SK-MEL-5 (cell line): ENCODE data around the gene ZNF462. TPM values are rescaled to one million over a fixed set of nuclear protein-coding genes. Genes with fewer than 3 reads are reported as not detected.

Experiments
- DNase-seq: peaks from one replicate; pipeline ENCODE4 v3.0.0-alpha.2; 2016; ENCODE audit warnings: low read depth, low spot score
- in situ Hi-C: cut with HindIII; loops from 2 replicates; pipeline ENCODE4 v1.10.0; 2016; ENCODE audit warnings: low sequenced_read_pairs, high pct_unique_total_duplicates, low pct_unique_long_range_greater_than_20kb
- total RNA-seq: library from RNA; depleted of rRNA; stranded (reverse); fragments of >200 nt; shearing (Covaris generic); gene quantifications from 2 replicates; pipeline ENCODE4 v1.2.3, GENCODE V29; 2014

Gene ZNF462
- total RNA-seq, 1 experiment from 2014 or later: 7.3 TPM

DNA sequence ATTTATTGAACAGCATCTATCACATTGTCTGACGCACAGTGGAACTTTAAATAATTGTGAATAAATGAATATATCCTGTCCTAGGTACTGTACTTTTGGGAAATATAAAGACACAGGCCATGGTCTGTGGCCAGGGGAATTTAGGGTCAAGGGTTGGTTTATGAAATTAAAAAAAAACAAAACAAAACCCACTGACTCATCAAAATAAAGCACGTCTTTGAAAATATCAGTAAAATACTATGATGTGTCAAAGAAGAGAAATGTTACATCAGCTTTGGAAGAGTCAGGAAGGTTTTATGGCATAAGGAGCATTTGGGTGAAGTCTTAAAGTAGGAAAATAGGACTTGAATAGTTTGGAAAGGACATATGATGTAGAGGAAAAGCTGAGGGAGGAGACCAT lies 70.5 kb downstream of the ZNF462 start:
- in situ Hi-C loops: no loop called here
- DNase-seq: no peak

GRCh38 chr9:106934442-106935238 lies 71.7 kb downstream of the ZNF462 start:
- in situ Hi-C loops: no loop called here
- no peak for DNase-seq

DNA sequence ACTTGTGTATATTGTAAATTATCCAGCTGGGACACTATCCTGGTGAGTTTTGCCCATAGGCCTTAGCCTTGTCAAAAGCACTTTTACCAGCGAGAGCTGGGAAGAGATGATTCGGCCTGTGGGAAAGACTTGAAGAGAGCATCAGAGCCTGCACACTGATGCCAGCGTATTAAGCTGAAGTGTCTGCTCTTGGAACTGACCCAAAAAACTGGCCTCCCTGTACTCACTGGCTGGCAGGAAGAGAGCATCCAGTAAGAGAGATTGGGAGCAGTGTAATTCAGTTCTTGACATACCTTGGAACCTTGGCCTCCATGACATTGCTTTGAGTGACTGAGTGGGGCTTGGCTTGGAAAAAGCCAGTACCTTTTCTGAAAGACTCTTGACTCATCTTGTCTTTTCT lies 73.7 kb downstream of the ZNF462 start:
- DNase-seq: no peak
- in situ Hi-C loops: no loop called here

DNA sequence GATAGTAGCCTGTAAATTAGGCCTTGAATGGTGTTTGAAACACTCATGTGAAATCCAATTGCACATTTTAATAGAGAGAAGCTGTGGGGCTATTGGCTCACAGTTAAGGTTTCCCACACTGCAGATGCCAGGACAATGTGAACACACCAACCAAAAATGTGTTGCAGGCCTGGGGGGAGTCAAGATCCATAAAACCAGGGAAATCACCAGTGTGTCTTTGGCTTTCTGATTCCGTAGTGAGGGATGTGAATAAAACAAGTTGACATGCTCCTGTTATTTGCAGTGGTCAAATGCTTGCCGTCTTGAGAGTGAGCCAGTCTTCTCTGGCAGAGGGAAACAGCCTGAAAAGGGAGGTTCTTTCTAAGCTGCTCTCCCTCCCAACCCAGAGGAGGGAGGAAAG lies 79.0 kb downstream of the ZNF462 start:
- in situ Hi-C loops: no loop called here
- no peak for DNase-seq

GRCh38 chr9:106945727-106946660 lies 83.0 kb downstream of the ZNF462 start:
- in situ Hi-C loops: no loop called here
- DNase-seq: no peak

DNA sequence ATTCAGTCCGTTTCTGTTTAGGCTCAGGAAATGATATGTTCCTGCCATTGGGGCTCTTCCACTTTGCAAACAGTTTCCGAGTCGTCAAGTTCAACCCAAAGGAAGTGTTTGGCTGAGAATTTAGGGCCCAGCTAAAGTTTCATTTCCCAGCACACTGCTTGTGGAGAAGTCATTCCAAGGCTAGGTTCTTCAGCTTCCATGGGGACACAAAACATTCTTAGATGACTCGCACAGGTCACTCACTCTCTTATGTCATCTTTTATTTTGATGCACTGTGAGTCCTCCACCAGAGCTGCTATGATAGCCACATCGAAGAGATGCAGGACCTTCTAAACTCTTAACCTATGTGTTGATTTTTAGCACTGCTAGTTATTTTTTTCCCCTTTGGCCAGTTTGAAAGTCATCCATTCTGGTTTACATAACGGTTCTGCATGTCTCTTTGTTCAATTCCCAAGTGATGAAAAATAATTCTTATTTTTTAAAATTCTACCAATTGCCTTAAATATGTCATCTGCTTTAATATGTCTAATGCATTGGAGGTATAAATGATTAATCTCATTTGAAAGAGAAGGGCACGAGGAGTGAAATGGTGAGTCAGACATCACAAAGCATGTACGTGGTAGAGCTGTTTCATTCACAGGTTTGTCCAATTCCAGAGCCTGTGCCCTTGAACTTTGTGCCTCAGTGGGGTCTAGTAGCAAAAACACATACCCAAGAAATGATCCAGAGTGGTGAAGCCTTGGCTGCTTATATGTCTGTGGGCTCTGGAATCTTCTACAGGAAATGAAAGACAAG lies 84.3 kb downstream of the ZNF462 start:
- in situ Hi-C loops: no loop called here
- no peak for DNase-seq

GRCh38 chr9:106953174-106953573 lies 90.2 kb downstream of the ZNF462 start:
- DNase-seq: no peak
- in situ Hi-C loops: no loop called here

GRCh38 chr9:106954558-106954957 lies 91.6 kb downstream of the ZNF462 start:
- no peak for DNase-seq
- in situ Hi-C loops: no loop called here

DNA sequence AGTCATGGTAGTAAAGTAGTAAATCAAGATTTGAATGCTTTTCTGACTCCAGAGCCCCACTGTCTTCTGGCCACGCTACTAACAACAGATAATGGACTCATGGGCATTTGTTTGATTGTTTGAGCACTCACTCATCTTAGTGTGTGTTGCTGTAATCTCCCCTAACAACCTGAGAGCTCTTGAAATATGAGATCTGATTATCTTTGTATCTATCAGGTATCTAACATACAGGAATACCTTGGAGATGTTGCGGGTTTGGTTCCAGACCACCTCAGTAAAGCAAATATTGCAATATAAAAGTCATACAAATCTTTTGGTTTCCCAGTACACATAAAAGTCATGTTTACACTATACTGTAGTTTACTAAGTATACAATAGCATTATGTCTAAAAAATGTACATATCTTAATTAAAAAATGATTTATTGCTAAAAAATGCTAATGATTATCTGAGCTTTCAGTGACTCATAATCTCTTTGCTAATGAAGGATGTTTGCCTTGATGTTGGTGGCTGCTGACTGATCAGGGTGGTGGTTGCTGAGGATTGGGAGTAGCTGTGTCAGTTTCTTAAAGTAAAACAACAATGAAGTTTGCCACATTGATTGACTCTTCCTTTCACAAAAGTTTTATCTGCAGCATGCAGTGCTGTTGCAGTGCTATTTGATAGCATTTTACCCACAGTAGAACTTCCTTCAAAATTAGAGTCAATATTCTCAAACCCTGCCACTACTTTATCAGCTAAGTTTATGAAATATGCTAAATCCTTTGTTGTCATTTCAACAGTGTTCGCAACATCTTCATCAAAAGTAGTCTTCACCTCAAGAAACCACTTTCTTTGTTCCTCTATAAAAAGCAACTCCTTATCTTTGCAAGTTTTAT lies 92.2 kb downstream of the ZNF462 start:
- no peak for DNase-seq
- in situ Hi-C loops: no loop called here

DNA sequence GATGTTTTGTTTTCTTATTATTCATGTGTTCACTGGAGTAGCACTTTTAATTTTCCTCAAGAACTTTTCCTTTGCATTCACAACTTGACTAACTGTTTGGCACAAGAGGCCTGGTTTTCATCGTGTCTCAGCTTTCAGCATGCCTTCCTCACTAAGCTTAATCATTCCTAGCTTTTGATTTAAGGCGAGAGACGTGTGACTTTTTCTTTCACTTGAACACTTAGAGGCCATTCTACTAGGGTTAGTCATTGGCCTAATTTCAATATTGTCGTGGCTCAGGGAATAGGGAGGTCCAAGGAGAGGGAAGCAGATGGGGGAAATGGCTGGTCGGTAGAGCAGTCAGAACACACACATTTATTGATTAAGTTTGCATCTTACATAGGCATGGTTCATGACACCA lies 94.0 kb downstream of the ZNF462 start:
- in situ Hi-C loops: no loop called here
- DNase-seq: no peak

DNA sequence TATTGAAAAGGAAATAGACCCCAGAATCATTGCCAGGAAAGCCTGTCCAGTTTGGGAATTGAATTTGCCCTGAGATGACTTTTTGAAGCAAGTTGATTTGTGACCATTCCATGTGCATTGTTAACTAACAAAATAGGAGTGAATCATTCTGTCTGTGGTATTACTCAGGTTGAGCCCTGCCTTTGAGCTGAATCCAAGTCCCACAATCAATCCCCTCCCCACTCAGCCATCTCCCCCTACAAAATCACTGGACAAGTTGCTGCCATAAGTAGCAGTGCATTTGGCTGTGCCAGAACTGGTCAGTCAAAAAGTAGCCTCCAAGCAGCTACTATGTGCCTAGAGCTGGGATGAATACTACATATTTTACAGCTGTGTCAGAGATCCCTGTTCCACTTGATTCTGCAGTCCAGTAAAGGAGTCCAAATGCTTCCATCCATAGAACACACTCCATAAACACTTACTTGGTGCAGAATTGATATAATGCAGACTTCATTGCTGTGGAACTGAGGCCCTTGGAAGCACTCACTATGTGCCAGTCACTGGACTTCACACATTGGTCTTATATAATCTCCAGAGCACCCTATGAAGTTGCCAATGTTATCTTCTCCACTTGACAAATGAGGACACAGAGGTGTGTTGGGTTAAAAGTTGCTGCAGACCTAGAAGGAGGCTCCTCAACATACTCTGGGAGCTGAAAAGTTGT lies 96.1 kb downstream of the ZNF462 start:
- in situ Hi-C loops: no loop called here
- DNase-seq: no peak

- peak; percentile 62 for DNase-seq
Measured at GRCh38 chr9:106960258-106960657, 97.3 kb downstream of the ZNF462 start.

GRCh38 chr9:106961623-106962022 lies 98.7 kb downstream of the ZNF462 start:
- no peak for DNase-seq
- in situ Hi-C loops: no loop called here

More at GRCh38 chr9:106960258-106960657, 97.3 kb downstream of the ZNF462 start:
- in situ Hi-C loops: no loop called here

DNA sequence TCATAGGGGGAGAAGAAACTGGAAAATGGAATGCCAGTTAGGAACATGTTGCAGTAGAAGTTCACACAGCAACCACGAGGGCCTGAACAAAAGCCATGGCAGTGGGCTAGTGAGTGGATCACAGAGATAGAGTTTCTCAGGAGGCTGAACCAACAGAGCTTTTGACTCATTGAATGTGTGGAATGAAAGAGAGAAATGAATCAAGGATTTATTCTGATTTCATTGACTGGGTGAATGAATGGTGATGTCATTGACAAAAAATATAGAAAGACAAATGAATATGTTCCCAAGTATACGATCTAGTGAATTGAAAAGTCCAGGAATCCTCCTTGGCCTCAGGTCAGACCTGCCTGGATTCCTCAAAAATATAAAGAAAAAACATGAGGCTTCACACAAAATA lies 99.2 kb downstream of the ZNF462 start:
- no peak for DNase-seq
- in situ Hi-C loops: no loop called here

DNA sequence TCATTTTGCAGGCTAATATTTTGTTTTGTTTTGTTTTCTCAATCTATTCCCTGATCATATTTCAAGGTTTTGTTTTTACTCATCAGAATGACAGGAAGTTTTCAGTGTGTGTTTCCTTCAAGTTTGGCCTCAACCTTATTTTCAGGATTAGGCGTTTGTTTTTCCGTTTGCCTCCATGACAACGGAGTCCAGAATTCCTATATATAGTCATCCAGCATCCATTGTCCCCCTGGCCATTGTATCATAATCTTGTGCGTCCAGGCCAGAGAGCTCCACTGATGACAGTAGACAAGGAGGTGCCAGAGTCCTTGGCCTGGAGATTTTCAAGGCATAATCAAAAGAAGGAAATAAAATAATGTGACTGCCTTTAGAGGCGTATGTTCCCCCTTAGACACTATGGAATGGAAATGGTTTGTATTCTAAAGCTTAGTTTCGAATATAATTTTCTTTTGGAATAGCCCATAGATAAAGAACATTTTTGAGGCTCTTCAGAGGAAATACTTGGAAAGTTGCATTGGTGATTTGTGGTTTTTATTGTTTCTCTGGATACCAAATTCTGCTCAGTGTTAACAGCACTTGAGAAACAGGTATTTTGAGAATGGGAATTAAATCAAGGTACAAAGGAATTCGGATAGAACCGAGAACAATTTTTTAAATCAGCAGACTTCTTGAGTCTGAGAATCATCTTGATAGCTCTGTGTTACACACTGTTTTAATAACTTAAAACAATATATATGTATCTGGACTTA lies 99.8 kb downstream of the ZNF462 start:
- in situ Hi-C loops: no loop called here
- no peak for DNase-seq

- in situ Hi-C loops: no loop called here
- no peak for DNase-seq
Measured at GRCh38 chr9:106963684-106964083, 100.7 kb downstream of the ZNF462 start.
